ENCODE data around the gene SLC8B1.

The SLC8B1 gene

GRCh38 chr12:113268621-113269020, 66.3 kb downstream of the SLC8B1 start:
- DNase-seq (ENCODE audit: low spot score): no peak

DNA sequence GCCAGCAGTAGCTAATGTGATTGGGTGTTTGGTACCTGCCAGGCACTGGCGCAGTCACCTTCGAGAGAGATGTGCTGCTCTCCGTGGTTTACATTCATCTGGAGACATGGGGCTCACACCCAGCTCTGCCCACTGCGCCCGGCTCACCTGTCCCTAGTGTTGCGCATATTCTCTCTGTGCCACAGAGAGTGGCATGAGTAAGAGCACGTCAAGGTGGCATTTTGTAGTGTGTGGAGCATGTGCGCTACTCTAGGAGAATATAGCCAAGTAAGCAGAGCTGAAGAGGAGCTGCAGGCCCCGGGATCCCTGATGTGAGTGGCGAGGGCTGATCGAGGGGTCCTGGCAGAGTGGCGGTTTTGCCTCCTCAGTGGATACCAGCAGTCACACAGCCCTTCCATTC, 66.8 kb downstream of the SLC8B1 start:
- DNase-seq (ENCODE audit: low spot score): no peak

- no peak for DNase-seq (ENCODE audit: low spot score)
These were observed 67.3 kb downstream of the SLC8B1 start for GRCh38 chr12:113267621-113268020.

DNA sequence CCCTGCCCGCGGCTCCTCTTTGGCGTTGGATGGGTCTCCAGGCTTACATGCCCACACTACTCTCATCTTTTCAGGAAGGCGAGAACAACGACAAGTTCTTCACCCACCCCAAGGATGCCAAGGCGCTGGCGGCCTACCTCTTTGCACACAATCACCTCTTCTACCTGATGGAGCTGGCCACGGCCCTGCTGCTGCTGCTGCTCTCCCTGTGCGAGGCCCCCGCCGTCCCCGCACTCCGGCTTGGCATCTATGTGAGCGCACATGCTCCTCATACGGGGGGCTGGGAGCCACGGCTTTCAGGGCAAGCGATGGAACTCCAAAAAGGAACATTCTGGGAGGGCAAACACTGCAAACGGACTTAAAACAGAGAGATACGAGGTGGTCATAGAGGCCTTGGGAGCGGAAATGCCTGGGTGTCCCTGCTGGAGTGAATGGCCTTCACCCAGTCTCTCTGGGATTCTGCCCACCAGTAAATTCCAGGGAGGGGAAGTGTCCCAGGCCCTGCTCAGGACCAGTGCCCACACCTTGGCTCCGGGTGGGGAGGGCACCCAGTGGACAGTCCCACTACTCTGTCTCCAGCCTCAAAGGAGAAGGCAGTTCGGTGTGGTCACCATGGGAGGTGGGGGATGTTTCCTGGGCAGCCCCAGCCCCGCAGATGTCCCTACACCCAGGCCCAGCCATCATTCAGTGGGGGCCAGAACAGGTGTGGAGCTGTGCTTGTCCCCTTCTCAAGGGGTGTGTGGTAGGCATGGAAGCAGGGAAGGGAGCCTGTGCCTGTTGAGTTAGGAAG, 68.6 kb downstream of the SLC8B1 start:
- DNase-seq (ENCODE audit: low spot score): no peak

- no peak for DNase-seq (ENCODE audit: low spot score)
These were observed 71.4 kb downstream of the SLC8B1 start for GRCh38 chr12:113263431-113263963.

DNA sequence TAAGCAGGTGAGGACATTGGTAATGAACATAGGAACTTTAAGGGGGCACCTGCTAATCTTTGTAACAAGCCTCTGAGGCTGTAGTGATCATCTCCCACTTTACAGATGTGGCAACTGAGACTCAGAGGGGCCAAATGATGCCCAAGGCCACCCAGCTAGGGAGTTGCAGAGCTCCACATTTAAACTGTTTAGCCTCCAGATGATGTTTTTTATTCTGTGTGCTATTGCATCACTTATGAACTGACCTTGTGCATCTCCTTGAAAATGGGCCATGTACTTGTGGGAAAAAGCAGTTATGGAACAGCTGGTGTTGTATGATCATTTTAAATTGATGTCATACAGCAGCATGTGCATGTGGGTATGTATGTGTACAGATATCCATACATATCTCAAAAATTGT, 72.2 kb downstream of the SLC8B1 start:
- no peak for DNase-seq (ENCODE audit: low spot score)

DNA sequence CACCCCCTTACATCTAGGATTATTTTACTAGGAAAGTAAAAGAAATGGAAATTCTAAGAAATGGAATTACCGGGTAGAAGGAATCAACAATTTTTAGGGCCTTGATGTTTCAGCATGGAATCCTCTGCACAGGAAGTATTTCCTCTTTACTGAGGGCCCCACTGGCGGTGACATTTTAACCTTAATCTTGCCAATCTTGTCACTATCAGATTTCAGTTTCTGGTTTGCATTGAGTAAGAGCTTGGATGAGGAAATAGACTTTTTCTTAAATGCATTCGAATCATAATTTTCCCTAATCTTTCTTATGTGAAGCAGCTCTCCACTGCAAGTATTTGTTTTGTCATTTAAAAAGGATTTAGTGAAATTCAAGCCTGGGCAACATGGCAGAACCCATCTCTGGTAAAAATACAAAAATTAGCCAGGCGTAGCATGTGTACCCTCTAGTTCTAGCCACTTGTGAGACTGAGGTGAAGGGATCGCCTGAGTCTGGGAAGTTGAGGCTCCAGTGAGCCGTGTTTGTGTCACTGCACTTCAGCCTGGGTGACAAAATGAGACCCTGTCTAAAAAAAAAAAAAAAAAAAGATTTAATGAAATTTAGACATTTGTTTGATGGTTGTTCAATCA, 73.0 kb downstream of the SLC8B1 start:
- DNase-seq (ENCODE audit: low spot score): peak; percentile 41

DNA sequence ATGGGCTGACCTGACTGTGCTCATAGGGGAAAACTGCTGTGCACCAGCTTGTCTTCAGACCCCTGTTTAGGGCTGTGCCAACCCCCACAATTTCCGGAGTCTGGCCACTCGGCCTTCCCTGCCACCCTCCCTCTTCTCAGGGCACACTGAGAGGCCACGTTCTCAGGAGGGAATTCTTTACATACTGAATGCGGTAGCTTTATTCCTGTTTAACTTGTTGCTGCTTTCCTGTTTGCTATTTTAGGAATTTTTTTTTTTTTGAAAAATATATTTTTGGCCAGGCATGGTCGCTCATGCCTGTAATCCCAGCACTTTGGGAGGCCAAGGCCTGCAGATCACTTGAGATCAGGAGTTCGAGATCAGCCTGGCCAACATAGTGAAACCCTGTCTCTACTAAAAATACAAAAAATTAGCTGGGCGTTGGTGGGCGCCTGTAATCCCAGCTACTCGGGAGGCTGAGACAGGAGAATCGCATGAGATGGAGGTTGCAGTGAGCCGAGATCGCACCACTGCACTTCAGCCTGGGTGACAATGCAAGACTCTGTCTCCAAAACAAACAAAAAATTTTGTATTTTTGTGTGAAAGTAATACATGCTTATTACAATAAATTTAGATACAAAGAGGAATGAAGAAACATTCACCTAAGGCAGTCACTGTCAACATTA, 74.1 kb downstream of the SLC8B1 start:
- DNase-seq (ENCODE audit: low spot score): no peak

DNA sequence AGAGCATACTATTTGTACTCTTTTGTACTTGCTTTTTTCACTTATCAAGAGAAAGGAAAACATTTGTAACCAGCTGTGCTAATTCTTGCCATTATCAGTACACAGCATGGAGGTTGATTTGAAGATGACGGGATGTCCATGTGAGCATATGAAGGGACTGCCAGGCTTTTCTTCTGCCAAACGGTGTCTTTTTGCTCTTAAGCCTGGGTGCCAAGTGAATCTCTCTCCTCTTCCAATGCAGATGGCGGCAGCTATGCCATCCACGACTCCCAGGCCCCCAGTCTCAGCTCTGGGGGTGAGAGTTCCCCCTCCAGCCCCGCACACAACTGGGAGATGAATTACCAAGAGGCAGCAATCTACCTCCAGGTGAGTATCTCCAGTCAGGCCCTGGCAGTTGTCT, 74.8 kb downstream of the SLC8B1 start:
- no peak for DNase-seq (ENCODE audit: low spot score)

DNA sequence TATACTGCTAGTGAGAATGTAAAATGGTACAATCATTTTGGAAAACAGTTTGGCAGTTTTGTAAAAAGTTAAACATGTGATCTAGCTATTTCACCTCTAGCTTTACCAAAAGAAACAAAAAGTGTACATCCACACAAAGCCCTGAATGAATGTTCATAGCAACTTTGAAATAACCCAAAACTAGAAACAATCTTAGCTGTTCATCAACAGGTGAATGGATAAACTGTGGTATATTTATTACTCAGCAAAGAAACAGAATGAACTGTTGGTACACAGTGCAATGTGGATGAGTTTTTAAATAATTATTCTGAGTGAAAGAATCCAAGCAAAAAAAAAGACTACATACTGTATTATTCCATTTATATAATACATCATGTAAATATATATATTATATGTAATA, 77.3 kb downstream of the SLC8B1 start:
- DNase-seq (ENCODE audit: low spot score): no peak

- no peak for DNase-seq (ENCODE audit: low spot score)
These were observed 80.6 kb downstream of the SLC8B1 start for GRCh38 chr12:113254298-113254697.

GRCh38 chr12:113253532-113254285, 81.2 kb downstream of the SLC8B1 start:
- no peak for DNase-seq (ENCODE audit: low spot score)

GRCh38 chr12:113252494-113252893, 82.4 kb downstream of the SLC8B1 start:
- DNase-seq (ENCODE audit: low spot score): no peak

DNA sequence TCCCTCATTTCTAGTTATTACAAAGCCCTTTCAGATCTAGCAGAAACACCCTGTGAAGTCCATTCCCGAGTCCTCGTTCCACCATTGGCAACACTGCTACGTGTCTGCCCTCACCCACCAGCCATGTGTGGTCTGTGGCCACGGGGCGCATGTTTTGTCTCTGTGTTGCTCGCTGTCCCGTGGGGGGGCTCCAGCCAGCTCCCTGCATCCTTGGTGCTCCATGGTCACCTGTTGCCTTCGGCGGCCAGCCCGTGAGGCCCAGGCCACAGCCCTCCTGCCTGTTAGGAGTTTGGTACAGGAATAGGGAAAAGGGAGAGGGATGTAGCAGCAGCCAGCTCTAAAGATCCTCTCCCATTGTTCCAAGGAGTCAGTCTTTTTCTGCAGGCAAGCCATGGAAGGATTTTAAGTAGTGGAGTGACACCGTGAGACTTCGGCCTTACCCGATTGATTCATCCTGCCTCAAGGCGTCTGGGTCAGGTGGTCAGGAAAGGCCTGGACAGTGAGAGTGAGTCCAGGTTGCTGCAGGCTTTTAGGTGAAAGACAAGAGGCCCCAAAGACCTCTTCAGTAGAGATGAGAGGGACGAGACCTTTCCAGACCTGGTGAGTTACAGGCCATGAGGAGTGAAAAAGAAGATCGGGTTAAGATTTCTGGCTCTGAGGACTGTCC, 83.4 kb downstream of the SLC8B1 start:
- DNase-seq (ENCODE audit: low spot score): no peak

GRCh38 chr12:113250045-113250444, 84.9 kb downstream of the SLC8B1 start:
- no peak for DNase-seq (ENCODE audit: low spot score)

GRCh38 chr12:113249546-113249945, 85.4 kb downstream of the SLC8B1 start:
- no peak for DNase-seq (ENCODE audit: low spot score)

GRCh38 chr12:113248842-113249435, 86.0 kb downstream of the SLC8B1 start:
- no peak for DNase-seq (ENCODE audit: low spot score)
